WTC11 (cell line): ENCODE measurements around the gene SRSF2. TPM values are rescaled to one million over a fixed set of nuclear protein-coding genes. Genes with fewer than 3 reads are reported as not detected.

ENCODE experiments used
- ATAC-seq: fragments of 200-7000 bp; cut with Tn5 transposase; 2 replicates; pipeline ENCODE4 v1.10.0; 2021; ENCODE audit warnings: mild to moderate bottlenecking, moderate library complexity
- CTCF ChIA-PET: fragments of 300-600 bp; sonication (Branson Sonifier 250); formaldehyde crosslinking; loops from one replicate; lab custom pipeline; 2021; ENCODE audit warnings: antibody characterized with exemption; lab: Charles Lee
- POLR2A ChIA-PET: fragments of 350-600 bp; sonication (Branson Sonifier 250); formaldehyde crosslinking; loops from one replicate; lab custom pipeline; 2021; ENCODE audit warnings: antibody characterized with exemption; lab: Charles Lee
- DNase-seq: peaks from one replicate; pipeline ENCODE4 v3.0.0; 2021; ENCODE audit warnings: low spot score
- H3K27ac Mint-ChIP-seq: 2 replicates; pipeline ENCODE4 v1.8.0; 2021; ENCODE audit warnings: mixed read lengths
- H3K27me3 Mint-ChIP-seq: 2 replicates; pipeline ENCODE4 v1.8.0; 2021; ENCODE audit warnings: low read depth, mild to moderate bottlenecking, moderate library complexity, mixed read lengths
- H3K36me3 Mint-ChIP-seq: 2 replicates; pipeline ENCODE4 v1.8.0; 2021; ENCODE audit warnings: mixed read lengths
- H3K4me1 Mint-ChIP-seq: 2 replicates; pipeline ENCODE4 v1.8.0; 2022; ENCODE audit warnings: mixed read lengths
- H3K4me3 Mint-ChIP-seq: 2 replicates; pipeline ENCODE4 v1.8.0; 2021; ENCODE audit warnings: mild to moderate bottlenecking, moderate library complexity, mixed read lengths
- H3K9me3 Mint-ChIP-seq: 2 replicates; pipeline ENCODE4 v1.8.0; 2021; ENCODE audit warnings: mixed read lengths
- CREB1 ChIP-seq: sonication (generic); formaldehyde crosslinking; IDR thresholded peaks from 2 replicates; pipeline ENCODE4 v1.8.0; 2023; ENCODE audit warnings: mild to moderate bottlenecking, missing genetic modification reagents
- GABPB1 ChIP-seq: sonication (generic); formaldehyde crosslinking; IDR thresholded peaks from 2 replicates; pipeline ENCODE4 v1.8.1; 2023; ENCODE audit warnings: mild to moderate bottlenecking, missing genetic modification reagents
- IRF2 ChIP-seq: sonication (generic); formaldehyde crosslinking; IDR thresholded peaks from 2 replicates; pipeline ENCODE4 v1.8.0; 2022; ENCODE audit warnings: low read depth, missing genetic modification reagents, borderline replicate concordance
- ZNF121 ChIP-seq: sonication (generic); formaldehyde crosslinking; IDR thresholded peaks from 2 replicates; pipeline ENCODE4 v1.8.0; 2023; ENCODE audit warnings: missing genetic modification reagents
- total RNA-seq: library from RNA; stranded (reverse); gene quantifications from 3 replicates; pipeline ENCODE4 v1.2.3, GENCODE V29; 2021
- TF ChIP-seq, protein P1 (sequence below): fragments of 250-450 bp; sonication (Bioruptor Pico); IDR thresholded peaks from 2 replicates; pipeline ENCODE4 v1.9.0; 2021; ENCODE audit warnings: mild to moderate bottlenecking
- TF ChIP-seq, protein P2 (sequence below): sonication (generic); formaldehyde crosslinking; conservative IDR thresholded peaks from 2 replicates; pipeline ENCODE4 v1.8.1; 2023; ENCODE audit warnings: mild to moderate bottlenecking, low read depth, missing genetic modification reagents, moderate library complexity
- TF ChIP-seq, protein P3 (sequence below): sonication (generic); formaldehyde crosslinking; IDR thresholded peaks from 2 replicates; pipeline ENCODE4 v1.8.1; 2023; ENCODE audit warnings: mild to moderate bottlenecking, missing genetic modification reagents, moderate library complexity

The SRSF2 gene
- total RNA-seq, 1 experiment from 2014 or later = 355 TPM

DNA sequence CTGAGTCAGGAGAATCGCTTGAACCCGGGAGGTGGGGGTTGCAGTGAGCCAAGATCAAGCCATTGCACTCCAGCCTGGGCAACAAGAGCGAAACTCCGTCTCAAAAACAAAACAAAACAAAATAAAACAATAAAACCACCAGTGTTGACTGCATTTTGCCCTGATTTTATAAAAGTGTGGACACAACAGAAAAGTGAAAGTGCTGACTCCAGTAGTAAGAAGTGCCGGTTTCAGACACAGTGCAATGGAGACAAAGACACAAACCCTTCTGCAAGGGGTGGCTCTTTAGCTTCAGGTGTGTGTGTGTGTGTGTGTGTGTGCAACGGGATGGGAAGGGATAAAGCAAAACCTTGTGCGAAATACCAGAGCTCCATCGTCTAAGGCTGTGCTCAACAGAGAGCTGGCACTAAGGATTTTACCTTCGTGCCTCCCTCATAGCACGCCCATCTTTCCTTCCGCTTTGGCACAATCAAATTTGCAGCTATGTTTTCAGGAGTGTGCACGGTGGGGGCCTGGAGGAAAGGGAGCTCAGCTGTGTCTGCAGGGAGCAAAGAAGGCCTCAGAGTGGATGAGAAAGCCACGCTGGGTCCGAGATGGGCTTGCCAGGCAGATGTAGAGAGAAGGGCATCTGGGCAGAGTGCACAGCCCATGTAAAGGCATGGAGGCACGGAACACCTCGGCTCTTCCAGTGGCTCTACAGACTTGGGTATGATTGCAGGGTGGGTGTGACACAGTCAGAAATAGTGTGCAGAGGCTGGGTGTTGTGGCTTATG lies 41.9 kb downstream of the SRSF2 start (continued):
- TF ChIP-seq, protein P1, sequence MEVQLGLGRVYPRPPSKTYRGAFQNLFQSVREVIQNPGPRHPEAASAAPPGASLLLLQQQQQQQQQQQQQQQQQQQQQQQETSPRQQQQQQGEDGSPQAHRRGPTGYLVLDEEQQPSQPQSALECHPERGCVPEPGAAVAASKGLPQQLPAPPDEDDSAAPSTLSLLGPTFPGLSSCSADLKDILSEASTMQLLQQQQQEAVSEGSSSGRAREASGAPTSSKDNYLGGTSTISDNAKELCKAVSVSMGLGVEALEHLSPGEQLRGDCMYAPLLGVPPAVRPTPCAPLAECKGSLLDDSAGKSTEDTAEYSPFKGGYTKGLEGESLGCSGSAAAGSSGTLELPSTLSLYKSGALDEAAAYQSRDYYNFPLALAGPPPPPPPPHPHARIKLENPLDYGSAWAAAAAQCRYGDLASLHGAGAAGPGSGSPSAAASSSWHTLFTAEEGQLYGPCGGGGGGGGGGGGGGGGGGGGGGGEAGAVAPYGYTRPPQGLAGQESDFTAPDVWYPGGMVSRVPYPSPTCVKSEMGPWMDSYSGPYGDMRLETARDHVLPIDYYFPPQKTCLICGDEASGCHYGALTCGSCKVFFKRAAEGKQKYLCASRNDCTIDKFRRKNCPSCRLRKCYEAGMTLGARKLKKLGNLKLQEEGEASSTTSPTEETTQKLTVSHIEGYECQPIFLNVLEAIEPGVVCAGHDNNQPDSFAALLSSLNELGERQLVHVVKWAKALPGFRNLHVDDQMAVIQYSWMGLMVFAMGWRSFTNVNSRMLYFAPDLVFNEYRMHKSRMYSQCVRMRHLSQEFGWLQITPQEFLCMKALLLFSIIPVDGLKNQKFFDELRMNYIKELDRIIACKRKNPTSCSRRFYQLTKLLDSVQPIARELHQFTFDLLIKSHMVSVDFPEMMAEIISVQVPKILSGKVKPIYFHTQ = no peak
- TF ChIP-seq, protein P2, sequence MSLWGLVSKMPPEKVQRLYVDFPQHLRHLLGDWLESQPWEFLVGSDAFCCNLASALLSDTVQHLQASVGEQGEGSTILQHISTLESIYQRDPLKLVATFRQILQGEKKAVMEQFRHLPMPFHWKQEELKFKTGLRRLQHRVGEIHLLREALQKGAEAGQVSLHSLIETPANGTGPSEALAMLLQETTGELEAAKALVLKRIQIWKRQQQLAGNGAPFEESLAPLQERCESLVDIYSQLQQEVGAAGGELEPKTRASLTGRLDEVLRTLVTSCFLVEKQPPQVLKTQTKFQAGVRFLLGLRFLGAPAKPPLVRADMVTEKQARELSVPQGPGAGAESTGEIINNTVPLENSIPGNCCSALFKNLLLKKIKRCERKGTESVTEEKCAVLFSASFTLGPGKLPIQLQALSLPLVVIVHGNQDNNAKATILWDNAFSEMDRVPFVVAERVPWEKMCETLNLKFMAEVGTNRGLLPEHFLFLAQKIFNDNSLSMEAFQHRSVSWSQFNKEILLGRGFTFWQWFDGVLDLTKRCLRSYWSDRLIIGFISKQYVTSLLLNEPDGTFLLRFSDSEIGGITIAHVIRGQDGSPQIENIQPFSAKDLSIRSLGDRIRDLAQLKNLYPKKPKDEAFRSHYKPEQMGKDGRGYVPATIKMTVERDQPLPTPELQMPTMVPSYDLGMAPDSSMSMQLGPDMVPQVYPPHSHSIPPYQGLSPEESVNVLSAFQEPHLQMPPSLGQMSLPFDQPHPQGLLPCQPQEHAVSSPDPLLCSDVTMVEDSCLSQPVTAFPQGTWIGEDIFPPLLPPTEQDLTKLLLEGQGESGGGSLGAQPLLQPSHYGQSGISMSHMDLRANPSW = no peak

DNA sequence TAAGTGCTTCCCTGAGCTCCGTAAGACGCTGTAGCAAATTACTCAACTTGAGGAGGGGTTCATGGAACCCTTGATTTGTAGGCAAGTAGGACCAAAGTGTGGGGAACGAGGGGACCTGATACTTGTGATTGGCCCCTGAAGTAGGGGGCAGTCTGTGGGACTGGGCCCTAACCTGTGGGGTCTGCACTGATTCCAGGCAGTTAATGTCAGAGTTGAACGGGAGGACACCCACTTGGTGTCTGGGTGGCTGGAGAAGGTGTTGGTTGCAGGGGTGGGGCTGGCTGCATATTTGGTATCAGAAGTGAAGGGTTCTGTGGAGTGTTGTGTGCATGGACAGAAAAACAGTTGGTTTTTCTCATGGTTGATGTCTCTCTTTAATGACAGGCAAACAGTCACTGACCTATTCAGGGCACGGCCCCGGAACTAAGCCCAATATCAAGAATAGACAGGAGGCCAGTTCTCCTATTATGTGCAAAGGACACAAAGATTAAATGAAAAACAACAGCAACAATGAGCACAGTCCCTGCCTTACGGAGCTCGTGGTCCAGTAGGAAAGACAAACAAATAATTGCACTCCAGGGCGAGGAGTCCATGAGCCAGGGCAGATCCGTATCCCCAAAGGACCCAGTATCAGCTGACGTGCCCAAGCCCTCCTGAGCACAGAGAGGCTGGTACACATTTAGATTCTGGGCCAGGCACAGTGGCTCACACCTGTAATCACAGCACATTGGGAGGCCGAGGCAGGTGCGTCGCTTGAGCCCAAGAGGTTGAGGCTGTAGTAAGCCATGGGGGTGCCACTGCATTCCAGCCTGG lies 45.5 kb downstream of the SRSF2 start:
- TF ChIP-seq, protein P3, sequence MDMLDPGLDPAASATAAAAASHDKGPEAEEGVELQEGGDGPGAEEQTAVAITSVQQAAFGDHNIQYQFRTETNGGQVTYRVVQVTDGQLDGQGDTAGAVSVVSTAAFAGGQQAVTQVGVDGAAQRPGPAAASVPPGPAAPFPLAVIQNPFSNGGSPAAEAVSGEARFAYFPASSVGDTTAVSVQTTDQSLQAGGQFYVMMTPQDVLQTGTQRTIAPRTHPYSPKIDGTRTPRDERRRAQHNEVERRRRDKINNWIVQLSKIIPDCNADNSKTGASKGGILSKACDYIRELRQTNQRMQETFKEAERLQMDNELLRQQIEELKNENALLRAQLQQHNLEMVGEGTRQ (CRISPR knock-in tag) = no peak
- TF ChIP-seq GABPB1 = peak; percentile 22; the same call in 1 of the 2 replicates

DNA sequence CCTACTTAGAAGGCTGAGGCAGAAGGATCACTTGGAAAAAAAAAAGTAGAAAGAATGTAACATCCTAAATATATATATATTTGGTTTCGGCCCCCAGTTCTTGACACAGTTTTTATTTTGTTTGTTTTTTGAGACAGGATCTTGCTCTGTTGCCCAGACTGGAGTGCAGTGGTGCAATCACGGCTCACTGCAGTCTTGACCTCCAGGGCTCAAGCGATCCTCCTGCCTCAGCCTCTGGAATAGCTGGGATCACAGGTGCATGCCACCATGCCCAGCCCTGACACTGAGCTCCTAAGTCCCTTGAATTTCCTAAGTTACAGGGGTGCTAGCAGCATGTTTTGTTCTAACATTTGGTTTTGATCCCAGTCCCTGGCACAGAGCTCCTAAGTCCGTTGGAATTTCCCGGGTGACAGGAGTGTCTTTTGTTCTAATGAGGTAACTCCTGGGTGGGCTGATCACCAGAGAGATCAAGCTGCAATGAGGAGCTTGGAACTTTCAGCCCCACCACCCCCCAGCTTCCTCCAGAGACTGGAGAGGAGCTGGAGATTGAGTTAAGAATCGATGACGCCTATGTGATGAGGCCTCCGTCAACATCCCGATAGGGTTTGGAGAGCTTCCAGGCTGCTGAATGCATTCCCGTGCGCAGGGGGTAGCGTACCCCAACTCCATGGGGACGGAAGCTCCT lies 46.4 kb downstream of the SRSF2 start:
- H3K4me1 Mint-ChIP-seq = peaks cover 19% of the 10 kb centered on the region
- CTCF ChIA-PET = interaction anchor here (0.9 to 3.5 kb wide), 5 partner anchors 9 to 232 kb away, joined by 3 to 19 read pairs (median 6); no protein-coding TSS in a partner anchor
- TF ChIP-seq ZNF121 (0 out of 2 replicates have a peak, but pooled peaks have one; percentile 36), CREB1 (CRISPR knock-in tag) (no peak)
- TF ChIP-seq, all 79 proteins: peak for 1
- no peak overlapping the region for H3K27ac Mint-ChIP-seq
- H3K4me3 Mint-ChIP-seq = no peak overlapping the region
- no peaks in the 10 kb centered on the region for H3K36me3 Mint-ChIP-seq
- POLR2A ChIA-PET = interaction anchor here (1.5 kb wide), 1 partner anchor 21 kb away, joined by 4 read pairs; no protein-coding TSS in a partner anchor
- no peak for ATAC-seq
- no peak for DNase-seq
- no peaks in the 10 kb centered on the region for H3K27me3 Mint-ChIP-seq
- no peaks in the 10 kb centered on the region for H3K9me3 Mint-ChIP-seq

More for the DNA sequence above, 45.5 kb downstream of the SRSF2 start:
- no peaks in the 10 kb centered on the region for H3K27me3 Mint-ChIP-seq
- ChIA-PET POLR2A (interaction anchor here (1.5 kb wide), 1 partner anchor 20 kb away, joined by 4 read pairs; no protein-coding TSS in a partner anchor), CTCF (interaction anchor here (0.9 to 3.5 kb wide), 5 partner anchors 10 to 233 kb away, joined by 3 to 19 read pairs (median 6); no protein-coding TSS in a partner anchor)
- ATAC-seq = no peak
- no peak overlapping the region for H3K27ac Mint-ChIP-seq
- no peak overlapping the region for H3K4me3 Mint-ChIP-seq
- no peak for DNase-seq
- H3K36me3 Mint-ChIP-seq = no peaks in the 10 kb centered on the region
- no peaks in the 10 kb centered on the region for H3K9me3 Mint-ChIP-seq
- H3K4me1 Mint-ChIP-seq = peaks cover 19% of the 10 kb centered on the region

DNA sequence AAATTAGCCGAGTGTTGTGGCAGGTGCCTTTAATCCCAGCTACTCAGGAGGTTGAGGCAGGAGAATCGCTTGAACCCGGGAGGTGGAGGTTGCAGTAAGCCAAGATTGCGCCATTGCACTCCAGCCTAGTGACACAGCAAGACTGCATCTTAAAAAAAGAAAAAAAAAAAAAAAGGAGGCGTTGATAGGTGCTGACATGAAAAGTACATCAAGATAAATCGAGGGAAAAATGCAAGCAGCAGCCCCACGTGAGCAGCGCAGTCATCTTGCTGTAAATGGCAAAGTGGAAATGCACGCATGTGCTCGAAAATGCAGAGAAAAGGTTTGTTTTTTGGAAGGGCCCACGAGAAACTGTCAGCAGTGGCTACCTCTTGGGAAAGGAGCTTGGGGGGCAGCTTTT lies 47.3 kb downstream of the SRSF2 start:
- DNase-seq = no peak
- no peaks in the 10 kb centered on the region for H3K9me3 Mint-ChIP-seq
- H3K27ac Mint-ChIP-seq = no peak overlapping the region
- peaks cover 19% of the 10 kb centered on the region for H3K4me1 Mint-ChIP-seq
- H3K36me3 Mint-ChIP-seq = no peaks in the 10 kb centered on the region
- H3K4me3 Mint-ChIP-seq = no peak overlapping the region
- no peak for ATAC-seq
- CTCF ChIA-PET = interaction anchor here (0.5 to 3.5 kb wide), 6 partner anchors 8 to 167 kb away, joined by 3 to 19 read pairs (median 7); no protein-coding TSS in a partner anchor
- TF ChIP-seq, protein P2 = no peak
- TF ChIP-seq IRF2 (CRISPR knock-in tag) = no peak
- TF ChIP-seq, all 79 proteins: peak for 0
- no peaks in the 10 kb centered on the region for H3K27me3 Mint-ChIP-seq
- POLR2A ChIA-PET = interaction anchor here (1.5 kb wide), 1 partner anchor 22 kb away, joined by 4 read pairs; no protein-coding TSS in a partner anchor
